Fibroblast of lung (primary cell): ENCODE measurements around the gene AKAP8.
"Not testable (repeated sequence)": the region's sequence is repeated elsewhere in the genome, so short reads cannot be mapped to it uniquely, and the experiment has no call there.

Experiments
- CTCF ChIP-seq, 2 donors: IDR thresholded peaks in 1 of 2; conservative IDR thresholded peaks in 1 of 2; 1 replicate in 1 of 2; 2 replicates in 1 of 2; pipeline ENCODE4 v1.5.1; 2011 to 2012; ENCODE audit warnings: low read length in 2 of 2, control low read depth in 1 of 2, inconsistent platforms in 1 of 2, low read depth in 1 of 2, mild to moderate bottlenecking in 1 of 2
- EZH2 ChIP-seq: IDR thresholded peaks from 2 replicates; pipeline ENCODE4 v1.5.1; 2012; ENCODE audit warnings: low read length, control low read depth, mild to moderate bottlenecking; ENCODE audit errors: missing control alignments

GRCh38 chr19:15363048-15363447 lies 16.5 kb downstream of the AKAP8 start:
- not testable (repeated sequence) for TF ChIP-seq EZH2; CTCF (conservative IDR thresholded peaks at IDR 0.05 in 1 of 2, IDR thresholded peaks at IDR 0.05 in 1 of 2; ENCODE audit: low read depth in 1 of 2, low read length in 2 of 2)
